COLO668 (cell line): ENCODE data around the gene ZRANB2.

ENCODE experiments used
- DNase-seq: peaks from one replicate; lab custom pipeline; 2025; ENCODE audit not compliant: unreplicated experiment; lab: John Stamatoyannopoulos, UW

Gene ZRANB2

DNA sequence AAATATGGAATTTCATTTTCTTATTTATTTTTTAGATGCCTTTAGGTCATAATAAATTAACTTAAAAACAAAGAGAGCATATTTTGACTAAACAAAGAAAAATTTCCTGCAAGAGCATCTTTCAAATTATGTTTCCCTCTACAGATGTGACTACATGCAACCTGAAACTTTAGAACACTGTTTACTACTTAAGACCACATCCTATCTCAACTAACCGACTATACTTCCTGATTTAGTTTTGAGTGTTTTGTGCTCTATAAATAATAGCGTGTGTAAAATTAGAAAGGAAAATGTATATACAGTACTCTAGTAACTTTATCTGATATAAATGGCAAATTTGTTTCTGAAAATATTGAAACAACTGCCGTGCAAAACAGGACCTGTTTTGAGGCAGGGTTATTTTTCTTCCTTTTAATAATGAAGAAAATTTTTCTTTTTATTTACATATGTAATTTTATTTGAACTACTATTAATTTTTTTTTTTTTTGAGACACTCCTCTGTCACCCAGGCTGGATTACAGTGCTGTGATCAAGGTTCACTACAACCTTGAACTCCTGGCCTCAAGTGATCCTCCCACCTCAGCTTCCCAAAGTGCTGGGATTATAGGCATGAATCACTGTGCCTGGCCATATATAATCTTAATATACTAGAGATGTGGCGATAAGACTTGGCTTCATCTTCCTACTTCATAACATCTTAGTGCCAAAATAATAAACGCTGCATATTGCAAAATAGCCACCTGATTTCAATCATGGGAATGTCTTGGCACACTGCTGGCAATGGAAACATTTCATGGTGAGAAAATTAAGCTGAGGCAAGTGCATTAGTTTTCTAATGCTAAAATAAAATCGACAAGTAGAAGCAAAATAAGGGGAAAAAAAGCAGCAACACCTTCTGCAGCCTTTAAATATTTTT is 12.3 kb downstream of the ZRANB2 start:
- DNase-seq, result no peak

DNA sequence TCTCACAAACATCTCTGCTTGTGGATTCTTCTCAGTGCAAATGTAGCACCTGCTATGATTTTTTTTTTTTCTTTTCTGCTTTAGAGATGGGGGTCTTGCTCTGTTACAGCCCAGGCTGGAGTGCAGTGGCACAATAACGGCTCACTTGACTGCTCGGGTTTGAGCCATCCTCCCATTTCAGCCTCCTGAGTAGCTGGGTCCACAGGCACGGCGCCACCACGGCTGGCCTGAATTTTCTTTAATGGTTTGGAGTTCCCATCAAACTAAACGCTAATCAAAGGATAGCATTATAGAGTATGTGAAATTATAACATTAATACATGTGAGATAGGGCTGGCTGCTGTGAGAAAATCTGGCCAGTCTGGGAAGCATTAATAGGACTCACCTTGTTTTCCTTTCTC is 26.0 kb downstream of the ZRANB2 start:
- no peak for DNase-seq

GRCh38 chr1:71054281-71054731 is 26.5 kb downstream of the ZRANB2 start:
- DNase-seq, result no peak

GRCh38 chr1:71053758-71054157 is 27.1 kb downstream of the ZRANB2 start:
- no peak for DNase-seq

DNA sequence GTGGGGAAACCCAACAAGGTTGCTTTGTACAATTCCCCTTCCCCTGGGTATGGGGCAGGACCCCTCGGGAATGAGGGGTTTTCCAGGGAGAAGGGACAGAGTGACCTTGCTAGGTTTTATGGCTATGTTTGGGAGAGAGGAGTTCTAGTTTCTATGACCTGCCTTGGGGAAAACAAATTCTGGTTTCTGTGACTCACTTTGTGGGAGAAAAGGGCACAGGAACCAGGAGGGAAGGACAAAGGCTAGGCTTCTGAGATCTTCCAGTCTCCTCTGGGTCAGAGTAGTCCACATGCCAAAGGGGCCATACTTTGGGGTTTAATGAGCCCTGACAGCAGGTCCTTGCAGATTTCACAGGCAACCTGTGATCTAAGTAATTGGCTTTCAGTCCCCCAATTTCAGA is 27.7 kb downstream of the ZRANB2 start:
- no peak for DNase-seq

GRCh38 chr1:71049951-71050598 is 30.8 kb downstream of the ZRANB2 start:
- DNase-seq, result peak; percentile 49

DNA sequence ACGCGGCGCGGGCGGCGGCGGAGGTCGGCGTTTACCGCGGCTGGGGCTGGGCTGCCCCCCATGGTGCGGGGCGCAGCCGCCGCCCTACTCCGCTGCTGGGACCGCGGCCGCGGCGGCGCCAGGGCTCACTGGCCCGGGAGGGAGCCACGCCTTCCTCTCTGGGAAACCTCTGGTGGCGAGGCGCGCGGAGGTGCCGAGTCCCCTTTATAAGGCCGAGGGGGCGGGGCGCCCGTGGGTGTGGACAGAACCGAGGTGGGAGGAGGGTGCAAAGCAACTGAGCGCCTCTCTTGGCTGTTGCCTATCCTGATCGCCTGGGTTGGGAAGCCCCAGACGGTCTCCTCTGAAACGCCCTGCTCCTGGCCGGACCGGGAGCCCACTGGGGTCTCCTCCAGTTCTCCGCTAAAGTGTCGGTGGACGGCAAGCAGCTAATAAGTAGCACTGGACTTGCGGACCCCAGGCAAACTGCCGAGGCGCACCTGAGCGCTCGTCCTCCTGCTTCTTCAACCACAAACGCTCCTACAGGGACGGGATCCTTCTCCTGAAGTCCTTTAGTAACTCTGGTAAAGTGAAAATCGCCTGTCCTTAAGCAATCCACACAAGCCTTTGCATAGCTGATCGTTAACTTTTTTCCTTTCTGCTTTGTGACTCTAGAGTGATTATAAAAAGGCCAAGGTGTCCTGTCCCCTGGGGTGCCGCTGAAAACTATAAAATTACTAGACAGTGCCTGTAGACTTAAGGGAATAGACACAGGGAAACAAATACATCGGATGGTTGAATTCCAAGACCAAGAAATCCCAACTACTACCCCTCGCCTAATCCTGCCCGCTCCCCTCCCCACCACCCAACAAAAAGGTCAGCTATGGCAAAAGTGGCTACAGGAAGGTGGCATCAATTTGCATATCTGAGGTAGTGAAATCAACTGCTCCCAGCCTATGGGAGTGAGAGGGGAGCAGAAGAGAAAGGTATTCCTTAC is 32.9 kb downstream of the ZRANB2 start, which contains the start of gene PTGER3:
TSS of gene PTGER3 (minus strand) at position 182 of the 973 bp plus-strand sequence. CDS start 239 bp downstream, outside the sequence.
- DNase-seq, result peak; percentile 85

- DNase-seq, result peak; percentile 66
Measured at GRCh38 chr1:71046891-71047634, 33.8 kb downstream of the ZRANB2 start.

GRCh38 chr1:71045463-71046028 is 35.3 kb downstream of the ZRANB2 start:
- DNase-seq, result no peak

DNA sequence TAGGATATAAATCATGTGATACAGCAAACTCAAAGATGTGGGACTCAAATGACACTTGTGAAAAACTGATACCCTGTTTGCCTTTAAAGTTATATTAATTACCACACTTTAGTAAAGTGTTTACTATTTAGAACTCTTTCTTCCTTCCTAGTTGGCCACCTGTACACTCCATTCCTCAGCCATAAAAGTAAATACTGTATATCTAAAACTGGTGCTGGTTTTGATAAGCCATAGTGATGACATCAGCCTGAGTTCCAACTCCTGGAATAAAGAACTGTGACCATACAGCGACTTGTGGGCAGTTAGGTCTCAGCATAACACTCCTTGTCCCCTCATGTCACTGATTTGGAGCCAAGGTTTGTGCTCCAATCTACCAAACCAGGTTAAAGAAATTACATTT is 36.0 kb downstream of the ZRANB2 start:
- no peak for DNase-seq

- no peak for DNase-seq
Measured at GRCh38 chr1:71043065-71043464, 37.8 kb downstream of the ZRANB2 start.

DNA sequence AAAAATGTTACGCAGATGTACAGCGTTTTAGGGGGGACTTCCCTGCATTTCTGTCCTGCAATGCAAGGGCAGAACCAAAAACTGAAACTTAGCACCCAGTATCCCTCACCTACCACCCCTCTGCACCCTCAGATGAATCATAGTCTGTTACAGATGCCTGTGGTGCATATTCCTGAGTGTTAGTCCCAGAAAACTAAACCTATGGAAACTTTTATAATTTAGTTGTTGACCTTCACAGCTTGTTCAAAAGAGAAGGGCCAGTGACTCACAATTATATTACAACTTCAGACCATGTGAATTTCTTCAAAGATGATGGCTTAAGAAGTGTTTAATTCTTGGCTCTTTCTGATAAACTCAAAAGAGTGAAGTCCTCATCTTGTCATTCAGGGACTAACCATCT is 39.0 kb downstream of the ZRANB2 start:
- no peak for DNase-seq

DNA sequence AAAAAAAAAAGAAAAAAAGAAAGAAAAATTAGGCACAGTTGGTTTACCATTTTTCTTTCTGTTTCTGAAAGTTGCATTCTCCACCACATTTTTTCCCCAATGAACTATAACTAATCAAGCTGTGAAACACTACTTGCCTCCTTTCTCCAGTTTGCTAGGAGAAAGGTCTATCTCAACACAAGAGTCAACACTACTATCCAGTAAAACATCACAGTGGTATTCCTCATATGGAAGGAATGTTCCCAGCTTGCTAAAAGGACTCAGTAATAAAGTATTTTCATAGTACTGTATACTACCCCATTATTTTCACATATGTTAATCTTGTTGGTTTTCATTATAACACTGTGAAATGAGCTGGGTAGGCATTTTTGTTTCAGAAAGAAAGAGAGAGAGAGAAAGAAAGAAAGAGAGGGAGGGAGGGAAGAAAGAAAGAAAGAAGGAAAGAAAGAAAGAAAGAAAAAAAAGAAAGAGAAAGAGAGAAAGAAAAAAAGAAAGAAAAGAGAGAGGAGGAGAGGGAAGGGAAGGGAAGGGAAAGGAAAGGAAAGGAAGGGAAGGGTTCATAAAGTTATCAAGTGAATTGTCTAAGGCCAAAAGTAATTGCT is 41.1 kb downstream of the ZRANB2 start:
- DNase-seq, result no peak

DNA sequence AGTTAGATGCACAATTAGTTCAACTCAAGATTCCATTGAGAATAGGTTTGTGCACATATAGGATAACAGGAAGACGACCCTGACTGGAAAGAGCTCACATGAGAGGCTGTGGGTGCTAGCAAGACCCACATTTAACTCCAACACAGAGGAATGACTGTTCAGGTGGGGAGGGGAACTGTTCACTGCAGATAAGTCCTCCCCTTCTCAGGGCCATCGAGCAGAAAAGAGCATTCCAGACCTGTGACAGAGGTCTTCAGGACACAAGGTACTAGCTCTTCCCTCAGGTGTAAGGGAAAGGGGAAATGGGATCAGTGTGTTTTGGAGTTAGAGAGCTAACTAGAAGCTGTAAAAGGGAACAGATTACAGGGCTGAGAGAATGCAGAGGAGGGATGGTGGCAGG is 41.9 kb downstream of the ZRANB2 start:
- no peak for DNase-seq

DNA sequence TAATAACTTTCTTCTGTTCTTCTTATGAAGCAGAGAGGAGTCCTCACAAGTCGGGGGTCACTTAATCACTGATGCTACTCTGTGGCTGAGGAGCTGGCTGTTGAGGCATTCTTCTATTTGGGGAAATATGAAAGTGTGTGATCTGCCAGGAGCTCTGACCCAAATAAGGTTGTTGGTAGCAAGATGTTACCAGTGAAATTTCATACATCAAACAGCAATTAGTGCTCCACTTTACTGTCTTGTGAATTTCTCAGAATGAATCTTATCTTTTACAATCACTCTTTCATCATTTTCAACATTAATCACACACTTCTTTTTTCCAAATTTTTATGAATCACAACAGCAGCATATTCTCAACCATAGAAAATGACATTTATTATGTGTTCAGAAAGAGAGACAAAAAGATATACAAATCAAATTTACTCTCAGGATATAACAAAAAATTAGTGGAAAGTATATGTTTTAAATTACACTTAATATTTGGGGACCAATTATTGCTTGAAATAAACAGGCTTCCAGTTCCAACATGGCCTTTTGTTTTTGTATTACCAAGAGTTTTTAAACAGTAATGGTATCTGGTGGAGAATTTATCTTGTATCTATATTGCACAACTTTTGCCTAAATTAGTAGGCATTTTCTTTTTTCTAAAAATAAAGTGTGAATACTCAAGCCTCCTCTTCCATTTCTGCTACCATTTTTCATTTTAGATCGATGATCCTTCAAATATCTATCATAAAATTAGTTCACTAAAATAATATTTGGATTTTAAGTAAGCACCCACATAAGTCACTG is 42.8 kb downstream of the ZRANB2 start:
- DNase-seq, result no peak

GRCh38 chr1:71037066-71037465 is 43.8 kb downstream of the ZRANB2 start:
- DNase-seq, result no peak

- DNase-seq, result no peak
Measured at GRCh38 chr1:71033136-71033535, 47.7 kb downstream of the ZRANB2 start.

GRCh38 chr1:71031426-71031825 is 49.4 kb downstream of the ZRANB2 start:
- DNase-seq, result no peak

GRCh38 chr1:71030026-71030425 is 50.8 kb downstream of the ZRANB2 start:
- no peak for DNase-seq
